HL-60 (cell line): Measurements from ENCODE around the gene PCDHGA1.

ENCODE experiments used
- DNase-seq, 2 experiments: peaks; one replicate each; pipeline ENCODE4 v3.0.0-alpha.2; 2010 to 2020; ENCODE audit warnings: low read depth in 1 of 2, low spot score in 1 of 2
- H3K27ac ChIP-seq: fragments of 250-450 bp; sonication (Bioruptor Pico); replicated peaks from 2 replicates; pipeline ENCODE4 v1.5.1; 2020; ENCODE audit warnings: mild to moderate bottlenecking, moderate library complexity
- H3K27me3 ChIP-seq: fragments of 250-450 bp; sonication (Bioruptor Pico); 2 replicates; pipeline ENCODE4 v1.5.1; 2021; ENCODE audit warnings: mild to moderate bottlenecking, moderate library complexity; ENCODE audit not compliant: insufficient read depth, poor library complexity, severe bottlenecking
- H3K4me3 ChIP-seq: replicated peaks from 2 replicates; pipeline ENCODE4 v1.5.1; 2011; ENCODE audit warnings: mild to moderate bottlenecking, control low read depth, low read length; ENCODE audit not compliant: insufficient read depth
- GABPA ChIP-seq: IDR thresholded peaks from 2 replicates; pipeline ENCODE4 v1.6.1; 2012; ENCODE audit warnings: low read depth
- POLR2AphosphoS5 ChIP-seq: IDR thresholded peaks from 2 replicates; pipeline ENCODE4 v1.6.1; 2012; ENCODE audit warnings: low read depth
- SPI1 ChIP-seq: IDR thresholded peaks from 2 replicates; pipeline ENCODE4 v1.6.1; 2012; ENCODE audit warnings: low read depth, mild to moderate bottlenecking, borderline replicate concordance
- TF ChIP-seq, protein P1 (sequence below): IDR thresholded peaks from one replicate; pipeline ENCODE4 v1.5.1; 2011; ENCODE audit warnings: low read length, control low read depth, inconsistent platforms; ENCODE audit not compliant: insufficient read depth
- TF ChIP-seq, protein P2 (sequence below): IDR thresholded peaks from 2 replicates; pipeline ENCODE4 v1.6.1; 2012; ENCODE audit warnings: low read depth; ENCODE audit not compliant: insufficient replicate concordance

PCDHGA1 gene

DNA sequence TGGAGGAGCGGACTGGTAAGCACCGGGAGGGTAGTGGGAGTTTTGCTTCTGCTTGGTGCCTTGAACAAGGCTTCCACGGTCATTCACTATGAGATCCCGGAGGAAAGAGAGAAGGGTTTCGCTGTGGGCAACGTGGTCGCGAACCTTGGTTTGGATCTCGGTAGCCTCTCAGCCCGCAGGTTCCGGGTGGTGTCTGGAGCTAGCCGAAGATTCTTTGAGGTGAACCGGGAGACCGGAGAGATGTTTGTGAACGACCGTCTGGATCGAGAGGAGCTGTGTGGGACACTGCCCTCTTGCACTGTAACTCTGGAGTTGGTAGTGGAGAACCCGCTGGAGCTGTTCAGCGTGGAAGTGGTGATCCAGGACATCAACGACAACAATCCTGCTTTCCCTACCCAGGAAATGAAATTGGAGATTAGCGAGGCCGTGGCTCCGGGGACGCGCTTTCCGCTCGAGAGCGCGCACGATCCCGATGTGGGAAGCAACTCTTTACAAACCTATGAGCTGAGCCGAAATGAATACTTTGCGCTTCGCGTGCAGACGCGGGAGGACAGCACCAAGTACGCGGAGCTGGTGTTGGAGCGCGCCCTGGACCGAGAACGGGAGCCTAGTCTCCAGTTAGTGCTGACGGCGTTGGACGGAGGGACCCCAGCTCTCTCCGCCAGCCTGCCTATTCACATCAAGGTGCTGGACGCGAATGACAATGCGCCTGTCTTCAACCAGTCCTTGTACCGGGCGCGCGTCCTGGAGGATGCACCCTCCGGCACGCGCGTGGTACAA lies 146.0 kb downstream of the PCDHGA1 start:
- DNase-seq, result peak in 1 of 2 experiments; percentile 17
- peak overlapping the region; percentile 43 for H3K4me3 ChIP-seq
- no peak overlapping the region for H3K27ac ChIP-seq

DNA sequence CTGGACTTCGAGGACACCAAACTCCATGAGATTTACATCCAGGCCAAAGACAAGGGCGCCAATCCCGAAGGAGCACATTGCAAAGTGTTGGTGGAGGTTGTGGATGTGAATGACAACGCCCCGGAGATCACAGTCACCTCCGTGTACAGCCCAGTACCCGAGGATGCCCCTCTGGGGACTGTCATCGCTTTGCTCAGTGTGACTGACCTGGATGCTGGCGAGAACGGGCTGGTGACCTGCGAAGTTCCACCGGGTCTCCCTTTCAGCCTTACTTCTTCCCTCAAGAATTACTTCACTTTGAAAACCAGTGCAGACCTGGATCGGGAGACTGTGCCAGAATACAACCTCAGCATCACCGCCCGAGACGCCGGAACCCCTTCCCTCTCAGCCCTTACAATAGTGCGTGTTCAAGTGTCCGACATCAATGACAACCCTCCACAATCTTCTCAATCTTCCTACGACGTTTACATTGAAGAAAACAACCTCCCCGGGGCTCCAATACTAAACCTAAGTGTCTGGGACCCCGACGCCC lies 146.8 kb downstream of the PCDHGA1 start:
- H3K4me3 ChIP-seq, result peak overlapping the region; percentile 43
- TF ChIP-seq POLR2AphosphoS5, result no peak
- TF ChIP-seq SPI1, result no peak
- TF ChIP-seq, protein P1, sequence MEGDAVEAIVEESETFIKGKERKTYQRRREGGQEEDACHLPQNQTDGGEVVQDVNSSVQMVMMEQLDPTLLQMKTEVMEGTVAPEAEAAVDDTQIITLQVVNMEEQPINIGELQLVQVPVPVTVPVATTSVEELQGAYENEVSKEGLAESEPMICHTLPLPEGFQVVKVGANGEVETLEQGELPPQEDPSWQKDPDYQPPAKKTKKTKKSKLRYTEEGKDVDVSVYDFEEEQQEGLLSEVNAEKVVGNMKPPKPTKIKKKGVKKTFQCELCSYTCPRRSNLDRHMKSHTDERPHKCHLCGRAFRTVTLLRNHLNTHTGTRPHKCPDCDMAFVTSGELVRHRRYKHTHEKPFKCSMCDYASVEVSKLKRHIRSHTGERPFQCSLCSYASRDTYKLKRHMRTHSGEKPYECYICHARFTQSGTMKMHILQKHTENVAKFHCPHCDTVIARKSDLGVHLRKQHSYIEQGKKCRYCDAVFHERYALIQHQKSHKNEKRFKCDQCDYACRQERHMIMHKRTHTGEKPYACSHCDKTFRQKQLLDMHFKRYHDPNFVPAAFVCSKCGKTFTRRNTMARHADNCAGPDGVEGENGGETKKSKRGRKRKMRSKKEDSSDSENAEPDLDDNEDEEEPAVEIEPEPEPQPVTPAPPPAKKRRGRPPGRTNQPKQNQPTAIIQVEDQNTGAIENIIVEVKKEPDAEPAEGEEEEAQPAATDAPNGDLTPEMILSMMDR, result no peak
- no peak for TF ChIP-seq GABPA
- TF ChIP-seq, protein P2, sequence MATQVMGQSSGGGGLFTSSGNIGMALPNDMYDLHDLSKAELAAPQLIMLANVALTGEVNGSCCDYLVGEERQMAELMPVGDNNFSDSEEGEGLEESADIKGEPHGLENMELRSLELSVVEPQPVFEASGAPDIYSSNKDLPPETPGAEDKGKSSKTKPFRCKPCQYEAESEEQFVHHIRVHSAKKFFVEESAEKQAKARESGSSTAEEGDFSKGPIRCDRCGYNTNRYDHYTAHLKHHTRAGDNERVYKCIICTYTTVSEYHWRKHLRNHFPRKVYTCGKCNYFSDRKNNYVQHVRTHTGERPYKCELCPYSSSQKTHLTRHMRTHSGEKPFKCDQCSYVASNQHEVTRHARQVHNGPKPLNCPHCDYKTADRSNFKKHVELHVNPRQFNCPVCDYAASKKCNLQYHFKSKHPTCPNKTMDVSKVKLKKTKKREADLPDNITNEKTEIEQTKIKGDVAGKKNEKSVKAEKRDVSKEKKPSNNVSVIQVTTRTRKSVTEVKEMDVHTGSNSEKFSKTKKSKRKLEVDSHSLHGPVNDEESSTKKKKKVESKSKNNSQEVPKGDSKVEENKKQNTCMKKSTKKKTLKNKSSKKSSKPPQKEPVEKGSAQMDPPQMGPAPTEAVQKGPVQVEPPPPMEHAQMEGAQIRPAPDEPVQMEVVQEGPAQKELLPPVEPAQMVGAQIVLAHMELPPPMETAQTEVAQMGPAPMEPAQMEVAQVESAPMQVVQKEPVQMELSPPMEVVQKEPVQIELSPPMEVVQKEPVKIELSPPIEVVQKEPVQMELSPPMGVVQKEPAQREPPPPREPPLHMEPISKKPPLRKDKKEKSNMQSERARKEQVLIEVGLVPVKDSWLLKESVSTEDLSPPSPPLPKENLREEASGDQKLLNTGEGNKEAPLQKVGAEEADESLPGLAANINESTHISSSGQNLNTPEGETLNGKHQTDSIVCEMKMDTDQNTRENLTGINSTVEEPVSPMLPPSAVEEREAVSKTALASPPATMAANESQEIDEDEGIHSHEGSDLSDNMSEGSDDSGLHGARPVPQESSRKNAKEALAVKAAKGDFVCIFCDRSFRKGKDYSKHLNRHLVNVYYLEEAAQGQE, result no peak

More for the DNA sequence above, 146.0 kb downstream of the PCDHGA1 start:
- TF ChIP-seq POLR2AphosphoS5 (no peak), SPI1 (no peak), GABPA (no peak)
- TF ChIP-seq, protein P2, result no peak
- TF ChIP-seq, protein P1, result no peak
- H3K27me3 ChIP-seq, result peaks cover 38% of the 10 kb centered on the region

DNA sequence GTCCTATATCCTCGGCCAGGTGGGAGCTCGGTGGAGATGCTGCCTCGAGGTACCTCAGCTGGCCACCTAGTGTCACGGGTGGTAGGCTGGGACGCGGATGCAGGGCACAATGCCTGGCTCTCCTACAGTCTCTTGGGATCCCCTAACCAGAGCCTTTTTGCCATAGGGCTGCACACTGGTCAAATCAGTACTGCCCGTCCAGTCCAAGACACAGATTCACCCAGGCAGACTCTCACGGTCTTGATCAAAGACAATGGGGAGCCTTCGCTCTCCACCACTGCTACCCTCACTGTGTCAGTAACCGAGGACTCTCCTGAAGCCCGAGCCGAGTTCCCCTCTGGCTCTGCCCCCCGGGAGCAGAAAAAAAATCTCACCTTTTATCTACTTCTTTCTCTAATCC lies 147.5 kb downstream of the PCDHGA1 start:
- Histone ChIP-seq H3K27ac (no peak overlapping the region), H3K27me3 (peaks cover 42% of the 10 kb centered on the region), H3K4me3 (no peak overlapping the region)
- TF ChIP-seq GABPA (no peak), POLR2AphosphoS5 (no peak), SPI1 (no peak)
- TF ChIP-seq, protein P2, result no peak
- TF ChIP-seq, protein P1, result no peak
- no peak for DNase-seq

More for the DNA sequence above, 146.8 kb downstream of the PCDHGA1 start:
- H3K27ac ChIP-seq, result no peak overlapping the region
- no peak for DNase-seq
- H3K27me3 ChIP-seq, result peaks cover 38% of the 10 kb centered on the region
